Hippocampal formation (tissue), 2 donors: ENCODE data around the gene CIAPIN1.
"Not testable (repeated sequence)": the region's sequence is repeated elsewhere in the genome, so short reads cannot be mapped to it uniquely, and the experiment has no call there.

Source experiments
- DNase-seq, 2 donors: peaks; one replicate each; lab custom pipeline; 2025; lab: John Stamatoyannopoulos, UW

Gene CIAPIN1

GRCh38 chr16:57406881-57407280 is 40.3 kb downstream of the CIAPIN1 start:
- DNase-seq, result no peak

GRCh38 chr16:57405097-57405496 is 42.1 kb downstream of the CIAPIN1 start:
- DNase-seq, result no peak

- no peak for DNase-seq
Measured at GRCh38 chr16:57403965-57404817, 43.0 kb downstream of the CIAPIN1 start, which contains the start of gene CCL17. CCL17 (plus strand) TSS chr16:57404767; CDS start chr16:57413933, 9,166 bp downstream.

- DNase-seq, result no peak
Measured at GRCh38 chr16:57401943-57402640, 45.1 kb downstream of the CIAPIN1 start.

- DNase-seq, result not testable (repeated sequence)
Measured at GRCh38 chr16:57397493-57397892, 49.7 kb downstream of the CIAPIN1 start.

GRCh38 chr16:57396786-57397185 is 50.4 kb downstream of the CIAPIN1 start:
- no peak for DNase-seq

- DNase-seq, result no peak
Measured at GRCh38 chr16:57395026-57395425, 52.2 kb downstream of the CIAPIN1 start.

- DNase-seq, result no peak
Measured at GRCh38 chr16:57394444-57394843, 52.7 kb downstream of the CIAPIN1 start.

- DNase-seq, result no peak
Measured at GRCh38 chr16:57392694-57393093, 54.5 kb downstream of the CIAPIN1 start.

- no peak for DNase-seq
Measured at GRCh38 chr16:57391708-57392107, 55.5 kb downstream of the CIAPIN1 start.

GRCh38 chr16:57391300-57391699 is 55.9 kb downstream of the CIAPIN1 start:
- DNase-seq, result no peak

GRCh38 chr16:57390636-57391295 is 56.4 kb downstream of the CIAPIN1 start:
- no peak for DNase-seq

GRCh38 chr16:57389087-57389468 is 58.1 kb downstream of the CIAPIN1 start:
- no peak for DNase-seq

GRCh38 chr16:57388359-57389086 is 58.7 kb downstream of the CIAPIN1 start:
- no peak for DNase-seq

- DNase-seq, result no peak
Measured at GRCh38 chr16:57387598-57388354, 59.4 kb downstream of the CIAPIN1 start.

- no peak for DNase-seq
Measured at GRCh38 chr16:57386381-57386951, 60.7 kb downstream of the CIAPIN1 start.

GRCh38 chr16:57385083-57385482 is 62.1 kb downstream of the CIAPIN1 start:
- DNase-seq, result no peak

- no peak for DNase-seq
Measured at GRCh38 chr16:57384248-57385070, 62.7 kb downstream of the CIAPIN1 start.

- DNase-seq, result no peak
Measured at GRCh38 chr16:57383276-57384247, 63.6 kb downstream of the CIAPIN1 start.
